KOPT-K1 (cell line): Measurements from ENCODE around the gene ZNF808.
"Not testable (repeated sequence)": the region's sequence is repeated elsewhere in the genome, so short reads cannot be mapped to it uniquely, and the experiment has no call there.

ENCODE experiments used
- H3K27ac ChIP-seq: fragments of 200-600 bp; sonication (generic); 2 replicates; pipeline ENCODE4 v1.5.1; 2016; ENCODE audit warnings: antibody characterized with exemption, mild to moderate bottlenecking, low read depth, low read length; ENCODE audit not compliant: poor library complexity, severe bottlenecking
- H3K36me3 ChIP-seq: fragments of 200-600 bp; sonication (generic); 2 replicates; pipeline ENCODE4 v1.5.1; 2017; ENCODE audit warnings: antibody characterized with exemption, mild to moderate bottlenecking, low read length, moderate library complexity; ENCODE audit not compliant: insufficient read depth
- H3K9me3 ChIP-seq: fragments of 200-600 bp; sonication (generic); 2 replicates; pipeline ENCODE4 v1.5.1; 2017; ENCODE audit warnings: antibody characterized with exemption, low read length, mild to moderate bottlenecking; ENCODE audit not compliant: insufficient read depth, poor library complexity, severe bottlenecking

Gene ZNF808

GRCh38 chr19:52527134-52527955 lies at the start of gene ZNF808:
ZNF808 (plus strand) TSS chr19:52527668; CDS start chr19:52543285, 15,617 bp downstream.
- H3K36me3 ChIP-seq: no peaks in the 10 kb centered on the region; the same call in 1 of the 2 replicates
- peaks cover 10% of the 10 kb centered on the region for H3K9me3 ChIP-seq
- H3K27ac ChIP-seq: peak within 1 kb of the TSS; percentile 84

DNA sequence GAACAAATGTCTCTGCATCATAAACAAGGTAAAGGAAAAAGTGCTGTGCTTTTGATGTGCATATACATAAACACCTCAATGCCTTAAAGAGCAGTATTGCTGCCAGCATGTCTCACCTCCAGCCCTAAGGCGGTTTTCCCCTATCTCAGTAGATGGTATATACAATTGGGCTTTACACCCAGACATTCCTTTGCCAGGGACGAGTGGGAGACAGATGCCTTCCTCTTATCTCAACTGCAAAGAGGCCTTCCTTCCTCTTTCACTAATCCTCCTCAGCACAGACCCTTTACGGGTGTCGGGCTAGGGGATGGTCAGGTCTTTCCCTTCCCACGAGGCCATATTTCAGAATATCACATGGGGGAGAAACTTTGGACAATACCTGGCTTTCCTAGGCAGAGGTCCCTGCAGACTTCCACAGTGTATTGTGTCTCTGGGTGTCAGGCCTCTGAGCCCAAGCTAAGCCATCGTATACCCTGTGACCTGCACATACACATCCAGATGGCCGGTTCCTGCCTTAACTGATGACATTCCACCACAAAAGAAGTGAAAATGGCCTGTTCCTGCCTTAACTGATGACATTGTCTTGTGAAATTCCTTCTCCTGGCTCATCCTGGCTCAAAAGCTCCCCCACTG lies 43.2 kb upstream of the ZNF808 start:
- not testable (repeated sequence) for H3K36me3 ChIP-seq, H3K27ac ChIP-seq

DNA sequence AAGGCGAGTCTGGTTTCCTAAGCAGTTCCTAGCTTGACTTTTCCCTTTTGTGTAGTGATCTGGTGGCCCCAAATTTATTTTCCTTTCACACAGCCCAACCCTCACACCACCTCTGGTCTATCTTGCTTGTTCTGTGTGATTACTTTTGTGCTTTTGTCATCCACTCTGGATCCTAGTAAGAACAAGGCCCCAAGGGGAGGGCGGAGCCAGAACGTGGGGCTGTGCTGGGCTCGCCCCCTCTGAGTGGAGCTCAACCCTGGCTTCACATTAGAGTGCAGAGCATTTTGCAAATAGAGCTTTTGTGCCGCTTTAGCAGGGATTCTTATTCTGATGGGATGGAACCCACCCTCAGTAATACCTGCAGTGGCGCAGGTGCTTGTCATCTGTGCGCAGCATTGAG lies 42.4 kb upstream of the ZNF808 start:
- H3K27ac ChIP-seq, H3K36me3 ChIP-seq: not testable (repeated sequence)
- peaks cover 51% of the 10 kb centered on the region for H3K9me3 ChIP-seq

More for the DNA sequence above, 43.2 kb upstream of the ZNF808 start:
- peaks cover 56% of the 10 kb centered on the region for H3K9me3 ChIP-seq

GRCh38 chr19:52485561-52486240 lies 41.8 kb upstream of the ZNF808 start:
- not testable (repeated sequence) for H3K27ac ChIP-seq, H3K36me3 ChIP-seq
- peaks cover 47% of the 10 kb centered on the region for H3K9me3 ChIP-seq

GRCh38 chr19:52492201-52492993 lies 35.1 kb upstream of the ZNF808 start:
- Histone ChIP-seq H3K9me3 (peaks cover 23% of the 10 kb centered on the region), H3K27ac (no peak overlapping the region), H3K36me3 (no peaks in the 10 kb centered on the region)

GRCh38 chr19:52492994-52493470 lies 34.4 kb upstream of the ZNF808 start:
- H3K36me3 ChIP-seq: no peaks in the 10 kb centered on the region
- H3K27ac ChIP-seq: no peak overlapping the region
- peaks cover 23% of the 10 kb centered on the region for H3K9me3 ChIP-seq

DNA sequence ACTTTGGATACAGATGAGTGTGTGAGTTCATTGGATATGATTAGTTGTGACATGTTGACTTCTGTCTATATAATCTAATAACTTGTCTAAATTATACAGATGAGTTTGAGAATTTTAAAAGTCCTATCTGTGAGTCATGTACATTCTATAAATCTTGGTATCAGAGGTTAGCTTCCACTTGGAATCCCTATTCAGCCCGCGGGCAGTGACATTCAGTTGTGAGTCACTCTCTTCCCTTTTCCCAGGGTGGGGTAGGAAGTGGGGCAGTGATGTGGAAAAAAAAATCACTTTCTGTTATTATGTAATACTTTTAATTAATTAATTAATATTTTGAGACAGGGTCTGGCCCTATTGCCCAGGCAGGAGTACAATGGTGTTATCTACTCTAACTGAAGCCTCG lies 33.0 kb upstream of the ZNF808 start:
- Histone ChIP-seq H3K36me3 (no peaks in the 10 kb centered on the region), H3K9me3 (peaks cover 28% of the 10 kb centered on the region), H3K27ac (no peak overlapping the region)

- peaks cover 28% of the 10 kb centered on the region for H3K9me3 ChIP-seq
- no peak overlapping the region for H3K27ac ChIP-seq
- no peaks in the 10 kb centered on the region for H3K36me3 ChIP-seq
These were observed 28.9 kb upstream of the ZNF808 start for GRCh38 chr19:52498571-52498970.

- H3K27ac ChIP-seq, H3K36me3 ChIP-seq: not testable (repeated sequence)
- peaks cover 33% of the 10 kb centered on the region for H3K9me3 ChIP-seq
These were observed 27.0 kb upstream of the ZNF808 start for GRCh38 chr19:52500474-52500873.

GRCh38 chr19:52500991-52501390 lies 26.5 kb upstream of the ZNF808 start:
- H3K9me3 ChIP-seq: peaks cover 33% of the 10 kb centered on the region
- not testable (repeated sequence) for H3K27ac ChIP-seq, H3K36me3 ChIP-seq

DNA sequence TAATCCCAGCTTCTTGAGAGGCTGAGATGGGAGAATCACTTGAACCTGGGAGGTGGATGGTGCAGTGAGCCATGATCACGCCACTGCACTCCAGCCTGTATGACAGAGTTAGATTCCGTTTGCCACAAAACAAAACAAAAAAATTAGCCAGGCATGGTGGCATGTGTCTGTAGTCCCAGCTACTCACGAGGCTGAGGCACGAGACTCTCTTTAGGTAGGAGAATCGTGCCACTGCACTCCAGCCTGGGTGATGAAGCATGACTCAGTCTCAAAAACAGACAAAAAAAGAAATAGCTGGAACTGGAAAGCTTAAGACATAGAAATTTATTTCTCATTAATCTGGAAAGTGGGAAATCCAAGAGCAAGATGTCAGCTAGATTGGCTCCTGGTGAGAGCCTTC lies 20.2 kb upstream of the ZNF808 start:
- no peaks in the 10 kb centered on the region for H3K36me3 ChIP-seq
- peaks cover 37% of the 10 kb centered on the region for H3K9me3 ChIP-seq
- H3K27ac ChIP-seq: no peak overlapping the region

- Histone ChIP-seq H3K27ac (no peak overlapping the region), H3K9me3 (peaks cover 33% of the 10 kb centered on the region), H3K36me3 (no peaks in the 10 kb centered on the region)
These were observed 11.3 kb upstream of the ZNF808 start for GRCh38 chr19:52516191-52516590.

- Histone ChIP-seq H3K9me3 (peaks cover 33% of the 10 kb centered on the region), H3K36me3 (no peaks in the 10 kb centered on the region), H3K27ac (no peak overlapping the region)
These were observed 8.8 kb upstream of the ZNF808 start for GRCh38 chr19:52518646-52519045.

DNA sequence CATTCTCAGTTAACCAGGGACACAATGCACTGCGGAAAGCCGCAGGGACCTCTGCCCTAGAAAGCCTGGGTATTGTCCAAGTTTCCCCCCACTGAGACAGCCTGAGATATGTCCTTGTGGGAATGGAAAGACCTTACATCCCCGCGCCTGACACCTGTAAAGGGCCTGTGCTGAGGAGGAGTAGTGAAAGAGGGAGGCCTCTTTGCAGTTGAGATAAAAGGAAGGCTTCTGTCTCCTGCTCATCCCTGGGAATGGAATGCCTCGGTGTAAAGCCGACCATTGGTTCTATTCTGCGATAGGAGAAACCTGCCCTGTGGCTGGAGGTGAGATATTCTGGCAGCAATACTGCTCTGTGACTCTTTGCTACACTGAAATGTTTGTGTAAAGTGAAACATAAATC lies 8.3 kb upstream of the ZNF808 start:
- H3K9me3 ChIP-seq: peaks cover 33% of the 10 kb centered on the region
- not testable (repeated sequence) for H3K27ac ChIP-seq

GRCh38 chr19:52520013-52520412 lies 7.5 kb upstream of the ZNF808 start:
- H3K27ac ChIP-seq: no peak overlapping the region
- H3K9me3 ChIP-seq: peaks cover 31% of the 10 kb centered on the region
- no peaks in the 10 kb centered on the region for H3K36me3 ChIP-seq

More for the DNA sequence above, 8.3 kb upstream of the ZNF808 start:
- not testable (repeated sequence) for H3K36me3 ChIP-seq
